ENCODE measurements around the gene MON1B. TPM values are rescaled to one million over a fixed set of nuclear protein-coding genes. Genes with fewer than 3 reads are reported as not detected.

MON1B gene
- polyA plus RNA-seq, 3 donors = 26.4 to 35.7 (median 35.6) TPM

DNA sequence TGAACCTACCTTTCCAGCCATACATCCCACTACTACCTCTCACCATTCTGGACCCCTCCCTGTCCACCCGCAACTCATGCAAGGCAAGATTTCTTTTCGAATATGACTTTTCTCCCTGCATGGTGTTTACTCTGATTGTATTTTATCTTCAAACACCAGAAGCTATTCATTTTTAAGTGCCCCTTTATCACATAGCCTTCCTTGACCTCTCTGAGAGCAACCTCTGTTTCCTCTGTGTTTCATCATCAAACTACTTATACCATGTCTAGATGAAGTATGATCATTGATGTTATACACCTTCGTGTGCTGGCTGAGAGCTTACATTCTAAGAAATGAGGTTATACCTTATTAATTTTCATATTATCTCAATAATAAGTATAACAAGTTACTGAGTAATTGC lies 40.1 kb downstream of the MON1B start:
- Mint-ChIP-seq H3K9me3 (no peaks in the 10 kb centered on the region), H3K4me3 (no peak overlapping the region), H3K27ac (no peak overlapping the region), H3K27me3 (ENCODE audit: low read depth in 3 of 3) (peaks cover 4 to 10% (median 9%) of the 10 kb centered on the region in 3 donors), H3K36me3 (no peaks in the 10 kb centered on the region), H3K4me1 (peaks cover under 1% of the 10 kb centered on the region)
- TF ChIP-seq, protein P1, sequence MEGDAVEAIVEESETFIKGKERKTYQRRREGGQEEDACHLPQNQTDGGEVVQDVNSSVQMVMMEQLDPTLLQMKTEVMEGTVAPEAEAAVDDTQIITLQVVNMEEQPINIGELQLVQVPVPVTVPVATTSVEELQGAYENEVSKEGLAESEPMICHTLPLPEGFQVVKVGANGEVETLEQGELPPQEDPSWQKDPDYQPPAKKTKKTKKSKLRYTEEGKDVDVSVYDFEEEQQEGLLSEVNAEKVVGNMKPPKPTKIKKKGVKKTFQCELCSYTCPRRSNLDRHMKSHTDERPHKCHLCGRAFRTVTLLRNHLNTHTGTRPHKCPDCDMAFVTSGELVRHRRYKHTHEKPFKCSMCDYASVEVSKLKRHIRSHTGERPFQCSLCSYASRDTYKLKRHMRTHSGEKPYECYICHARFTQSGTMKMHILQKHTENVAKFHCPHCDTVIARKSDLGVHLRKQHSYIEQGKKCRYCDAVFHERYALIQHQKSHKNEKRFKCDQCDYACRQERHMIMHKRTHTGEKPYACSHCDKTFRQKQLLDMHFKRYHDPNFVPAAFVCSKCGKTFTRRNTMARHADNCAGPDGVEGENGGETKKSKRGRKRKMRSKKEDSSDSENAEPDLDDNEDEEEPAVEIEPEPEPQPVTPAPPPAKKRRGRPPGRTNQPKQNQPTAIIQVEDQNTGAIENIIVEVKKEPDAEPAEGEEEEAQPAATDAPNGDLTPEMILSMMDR (IDR thresholded peaks at IDR 0.05) = no peak
- Histone ChIP-seq H3K9ac (ENCODE audit: insufficient read depth, low read length, poor library complexity, severe bottlenecking) (no peak overlapping the region), H3K36me3 (replicated peaks in 1 of 2; ENCODE audit: control insufficient read depth in 1 of 2, insufficient read depth in 2 of 2, low read length in 2 of 2) (no peaks in the 10 kb centered on the region), H3K27me3 (ENCODE audit: control insufficient read depth in 2 of 2, insufficient read depth in 2 of 2, low read length in 2 of 2) (no peaks in the 10 kb centered on the region), H3K4me3 (replicated peaks in 1 of 3; ENCODE audit: low read depth in 2 of 3, low read length in 3 of 3) (no peak overlapping the region), H4K20me1 (ENCODE audit: insufficient read depth, low read length) (no peaks in the 10 kb centered on the region), H3K9me3 (replicated peaks in 1 of 2; ENCODE audit: control insufficient read depth in 1 of 2, insufficient read depth in 1 of 2, low read length in 2 of 2) (no peaks in the 10 kb centered on the region), H3K4me1 (ENCODE audit: control insufficient read depth in 1 of 2, insufficient read depth in 2 of 2, low read length in 2 of 2) (no peaks in the 10 kb centered on the region), H2AFZ (ENCODE audit: insufficient read depth, low read depth, low read length, poor library complexity, severe bottlenecking) (no peak overlapping the region), H3K4me2 (replicated peaks; ENCODE audit: extremely low read depth, low read length, poor library complexity, severe bottlenecking) (no peak overlapping the region), H3K79me2 (ENCODE audit: insufficient read depth, low read length) (no peaks in the 10 kb centered on the region), H3K27ac (ENCODE audit: low read depth in 1 of 2, low read length in 2 of 2) (no peak overlapping the region)
- DNase-seq = no peak
- intact Hi-C loops (cut with micrococcal nuclease) = no loop called here
- WGBS (ENCODE audit: insufficient coverage) = no CpG with 5 or more reads among the region's 3 CpGs

DNA sequence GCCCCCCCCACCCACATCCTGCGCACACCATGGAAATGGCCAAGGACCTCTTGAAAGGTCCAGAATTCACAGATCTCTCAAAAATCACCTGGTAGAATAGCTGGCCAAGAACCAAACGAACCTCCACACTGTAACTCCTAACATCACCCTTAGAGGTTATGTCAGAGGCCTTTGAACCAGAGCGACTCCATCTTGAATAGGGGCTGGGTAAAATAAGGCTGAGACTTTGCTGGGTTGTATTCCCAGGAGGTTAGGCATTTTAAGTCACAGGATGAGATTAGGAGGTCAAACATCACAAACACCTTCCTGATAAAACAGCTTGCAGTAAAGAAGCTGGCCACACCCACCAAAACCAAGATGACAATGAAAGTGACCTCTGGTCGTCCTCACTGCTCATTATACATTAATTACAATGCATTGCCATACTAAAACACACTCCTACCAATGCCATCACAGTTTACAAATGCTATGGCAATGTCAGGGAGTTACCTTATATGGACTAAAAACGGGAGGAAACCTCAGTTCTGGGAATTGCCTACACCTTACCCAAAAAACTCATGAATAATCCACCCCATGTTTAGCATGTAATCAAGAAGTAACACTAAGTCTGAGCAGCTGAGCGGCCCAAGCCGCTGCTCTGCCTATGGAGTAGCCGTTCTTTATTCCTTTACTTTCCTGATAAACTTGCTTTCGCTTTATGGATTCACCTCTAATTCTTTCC lies 43.0 kb downstream of the MON1B start:
- Mint-ChIP-seq H3K27ac (no peak overlapping the region), H3K36me3 (no peaks in the 10 kb centered on the region), H3K9me3 (no peaks in the 10 kb centered on the region), H3K27me3 (ENCODE audit: low read depth in 3 of 3) (peaks cover 9 to 14% (median 11%) of the 10 kb centered on the region in 3 donors), H3K4me1 (peaks cover 3% of the 10 kb centered on the region), H3K4me3 (peak overlapping the region in 1 of 2 donors; percentile 9)
- no peaks in the 10 kb centered on the region for H3K36me3 ChIP-seq (replicated peaks in 1 of 2; ENCODE audit: control insufficient read depth in 1 of 2, insufficient read depth in 2 of 2, low read length in 2 of 2)
- H3K79me2 ChIP-seq (ENCODE audit: insufficient read depth, low read length) = no peaks in the 10 kb centered on the region
- TF ChIP-seq, protein P1 (IDR thresholded peaks at IDR 0.05) = no peak
- H3K9me3 ChIP-seq (replicated peaks in 1 of 2; ENCODE audit: control insufficient read depth in 1 of 2, insufficient read depth in 1 of 2, low read length in 2 of 2) = no peaks in the 10 kb centered on the region
- H2AFZ ChIP-seq (ENCODE audit: insufficient read depth, low read depth, low read length, poor library complexity, severe bottlenecking) = no peak overlapping the region
- H3K27ac ChIP-seq (ENCODE audit: low read depth in 1 of 2, low read length in 2 of 2) = no peak overlapping the region
- H3K4me3 ChIP-seq (replicated peaks in 1 of 3; ENCODE audit: low read depth in 2 of 3, low read length in 3 of 3) = no peak overlapping the region
- 78% methylated on average over 6 of the region's 9 CpGs for WGBS (ENCODE audit: insufficient coverage)
- H3K9ac ChIP-seq (ENCODE audit: insufficient read depth, low read length, poor library complexity, severe bottlenecking) = no peak overlapping the region
- H3K4me2 ChIP-seq (replicated peaks; ENCODE audit: extremely low read depth, low read length, poor library complexity, severe bottlenecking) = no peak overlapping the region
- DNase-seq = no peak
- no peaks in the 10 kb centered on the region for H4K20me1 ChIP-seq (ENCODE audit: insufficient read depth, low read length)
- intact Hi-C loops (cut with micrococcal nuclease) = no loop called here
- H3K4me1 ChIP-seq (ENCODE audit: control insufficient read depth in 1 of 2, insufficient read depth in 2 of 2, low read length in 2 of 2) = no peaks in the 10 kb centered on the region
- H3K27me3 ChIP-seq (ENCODE audit: control insufficient read depth in 2 of 2, insufficient read depth in 2 of 2, low read length in 2 of 2) = no peaks in the 10 kb centered on the region
